ENCODE results near the gene HS3ST6.
A peak's percentile ranks its signal among the peaks of the same experiment; 100 is the strongest.
"Not testable (repeated sequence)": the region's sequence is repeated elsewhere in the genome, so short reads cannot be mapped to it uniquely, and the experiment has no call there.

Gene HS3ST6

GRCh38 chr16:1946495-1947368 is 28.5 kb upstream of the HS3ST6 start:
- no peak for DNase-seq

GRCh38 chr16:1945559-1946391 is 27.6 kb upstream of the HS3ST6 start:
- no peak for DNase-seq

GRCh38 chr16:1944612-1945199 is 26.5 kb upstream of the HS3ST6 start:
- DNase-seq: no peak

GRCh38 chr16:1942810-1943726 is 24.9 kb upstream of the HS3ST6 start, which contains the start of gene MSRB1:
Gene MSRB1, minus strand, starts transcription at chr16:1943199. Its CDS starts 43 bp downstream, at chr16:1943156.
- DNase-seq: peak; percentile 99

GRCh38 chr16:1942047-1942809 is 24.0 kb upstream of the HS3ST6 start:
- DNase-seq: no peak

- no peak for DNase-seq
Measured at GRCh38 chr16:1941162-1942046, 23.2 kb upstream of the HS3ST6 start.

GRCh38 chr16:1940273-1941161 is 22.3 kb upstream of the HS3ST6 start:
- DNase-seq: no peak

- not testable (repeated sequence) for DNase-seq
Measured at GRCh38 chr16:1939833-1940232, 21.6 kb upstream of the HS3ST6 start.

DNA sequence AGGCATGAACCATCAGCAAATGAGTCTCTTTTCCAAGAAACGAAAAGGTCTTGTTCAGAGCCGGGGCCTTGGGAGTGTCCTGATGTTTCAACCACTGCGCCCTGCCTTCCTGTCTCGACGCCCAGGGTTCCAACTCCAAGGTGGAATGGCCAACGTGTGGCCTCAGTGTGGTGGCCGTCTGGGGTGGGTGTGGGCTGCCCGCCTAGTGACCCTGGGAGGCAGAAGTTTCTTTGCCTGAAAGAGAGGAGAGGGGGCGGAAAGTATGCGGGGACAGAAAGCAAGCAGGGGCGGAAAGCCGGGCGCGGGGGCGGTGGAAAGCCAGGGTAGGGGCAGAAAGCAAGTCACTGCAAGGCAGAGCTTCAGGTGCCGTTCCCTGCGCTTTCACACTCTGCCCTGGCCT is 20.7 kb upstream of the HS3ST6 start:
- DNase-seq: no peak

DNA sequence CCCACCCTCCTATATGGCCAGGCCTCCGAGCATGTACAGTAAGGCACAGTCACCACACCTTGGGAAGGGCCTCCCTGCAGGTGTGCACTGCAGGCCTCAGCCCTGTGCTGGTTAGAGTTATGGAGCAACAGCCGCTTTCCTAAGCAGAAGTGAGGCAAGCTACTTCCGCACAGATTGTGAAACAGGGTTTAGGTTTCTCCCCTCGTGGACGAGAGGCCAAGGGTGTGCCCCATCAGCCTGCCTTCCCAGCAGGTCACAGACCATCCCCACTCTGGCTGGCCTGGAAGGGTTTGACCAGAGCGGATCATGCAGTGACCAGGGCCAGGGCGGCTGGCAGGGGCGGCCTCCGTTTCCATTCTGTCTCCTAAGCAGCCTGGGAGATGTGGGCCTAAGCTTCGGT is 20.1 kb upstream of the HS3ST6 start:
- no peak for DNase-seq

- DNase-seq: no peak
Measured at GRCh38 chr16:1936945-1937479, 18.8 kb upstream of the HS3ST6 start.

- DNase-seq: no peak
Measured at GRCh38 chr16:1933097-1933661, 15.0 kb upstream of the HS3ST6 start.

DNA sequence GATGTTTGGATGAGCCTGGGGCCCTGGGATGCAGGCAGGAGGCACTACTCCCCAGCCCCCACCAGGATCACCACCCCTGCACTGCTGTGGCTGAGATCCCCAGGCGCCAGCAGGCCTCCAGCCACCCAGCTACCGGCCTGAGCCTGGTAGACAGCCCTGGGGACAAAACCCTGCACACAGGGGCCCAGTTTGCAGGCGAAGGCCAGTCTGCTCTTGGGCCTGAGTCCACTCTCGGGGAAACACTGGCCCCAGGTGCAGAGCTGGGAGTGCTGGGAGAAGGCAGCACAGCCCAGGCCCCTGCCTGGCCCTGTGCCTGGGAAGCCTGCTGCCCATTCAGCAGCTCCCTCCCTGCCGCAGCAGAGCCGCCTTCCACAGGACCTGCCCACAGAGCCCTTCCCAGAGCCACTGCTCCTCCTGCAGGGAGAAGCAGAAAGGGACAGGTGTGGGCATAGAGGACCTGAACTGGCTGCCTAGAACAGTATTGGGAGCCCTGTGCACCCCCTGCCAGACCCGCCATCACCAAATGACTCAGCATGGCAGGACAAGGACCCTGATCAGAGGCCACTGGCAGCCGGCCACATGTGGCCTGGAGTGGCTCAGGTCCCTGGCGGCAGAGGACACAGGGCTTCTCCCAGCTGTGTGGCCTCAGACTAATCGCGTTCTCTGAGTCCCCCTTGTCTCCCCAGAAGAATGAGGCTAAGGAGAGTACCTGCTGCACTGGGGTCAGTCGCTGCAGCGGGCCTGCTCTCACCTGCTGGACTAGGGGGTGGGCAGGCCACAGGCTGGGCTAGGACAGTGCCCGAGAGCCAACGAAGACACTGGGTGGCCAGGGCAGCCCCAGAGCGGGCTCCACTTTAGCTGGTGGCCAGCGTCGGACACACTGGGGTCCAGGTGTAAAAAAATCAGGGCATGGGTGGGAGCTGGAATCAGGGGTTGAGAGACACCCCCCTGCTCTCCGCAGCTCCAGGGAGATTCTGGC is 14.1 kb upstream of the HS3ST6 start:
- no peak for DNase-seq

GRCh38 chr16:1930338-1930720 is 12.1 kb upstream of the HS3ST6 start:
- DNase-seq: no peak

- peak; percentile 99 for DNase-seq
Measured at GRCh38 chr16:1929578-1930337, 11.5 kb upstream of the HS3ST6 start.

GRCh38 chr16:1929105-1929504 is 10.9 kb upstream of the HS3ST6 start:
- DNase-seq: no peak

- no peak for DNase-seq
Measured at GRCh38 chr16:1926271-1926670, 8.1 kb upstream of the HS3ST6 start.

Measured in activated CD8-positive, alpha-beta memory T cell treated with anti-CD3 and anti-CD28 coated beads, Interleukin-2, amount 50 U/mL, for 48 hours (primary cell).